ENCODE data around the gene BCL2. TPM values are rescaled to one million over a fixed set of nuclear protein-coding genes. Genes with fewer than 3 reads are reported as not detected.

Gene BCL2
- total RNA-seq, 2 experiments from 2014 or later: 1.4 to 2.5 TPM

DNA sequence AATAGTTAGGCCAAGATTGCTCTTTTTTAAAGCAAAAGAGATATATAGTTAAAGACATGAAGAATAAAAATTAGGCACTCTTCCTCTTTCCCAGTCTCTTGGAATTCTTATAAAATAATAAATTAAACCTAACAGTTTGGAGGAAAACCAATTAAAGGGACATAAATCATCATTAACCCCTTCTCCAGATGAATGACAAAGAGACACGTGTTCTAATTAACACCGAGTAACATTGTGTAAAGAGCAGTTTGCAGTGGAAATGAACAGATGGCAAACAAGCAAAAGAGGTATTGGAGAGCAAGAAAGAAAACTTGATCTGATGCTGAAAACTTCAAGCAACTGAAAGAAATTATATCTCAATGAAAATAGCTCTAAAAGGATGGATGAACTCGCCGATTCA is 48.4 kb downstream of the BCL2 start:
- BruUV-seq (replicated peaks): no TSS peak
- no peaks in the 10 kb centered on the region for H3K9me2 ChIP-seq (ENCODE audit: insufficient read depth, low read length)
- no peaks in the 10 kb centered on the region for H3K36me3 ChIP-seq (ENCODE audit: insufficient read depth, low read length)
- ChIA-PET POLR2A (no interaction called here), CTCF (ENCODE audit: unreplicated experiment) (interaction anchor here (0.8 kb wide), 1 partner anchor 55 kb away, joined by 3 read pairs; no protein-coding TSS in a partner anchor)
- intact Hi-C loops (cut with micrococcal nuclease; ENCODE audit: unreplicated experiment): no loop called here
- H3K79me2 ChIP-seq (ENCODE audit: insufficient read depth, low read depth, low read length): no peaks in the 10 kb centered on the region
- no peaks in the 10 kb centered on the region for H3K9me3 ChIP-seq (ENCODE audit: low read length)
- no peaks in the 10 kb centered on the region for H3K4me1 ChIP-seq (ENCODE audit: insufficient read depth, low read length, poor library complexity, severe bottlenecking)
- TF ChIP-seq, protein P1, sequence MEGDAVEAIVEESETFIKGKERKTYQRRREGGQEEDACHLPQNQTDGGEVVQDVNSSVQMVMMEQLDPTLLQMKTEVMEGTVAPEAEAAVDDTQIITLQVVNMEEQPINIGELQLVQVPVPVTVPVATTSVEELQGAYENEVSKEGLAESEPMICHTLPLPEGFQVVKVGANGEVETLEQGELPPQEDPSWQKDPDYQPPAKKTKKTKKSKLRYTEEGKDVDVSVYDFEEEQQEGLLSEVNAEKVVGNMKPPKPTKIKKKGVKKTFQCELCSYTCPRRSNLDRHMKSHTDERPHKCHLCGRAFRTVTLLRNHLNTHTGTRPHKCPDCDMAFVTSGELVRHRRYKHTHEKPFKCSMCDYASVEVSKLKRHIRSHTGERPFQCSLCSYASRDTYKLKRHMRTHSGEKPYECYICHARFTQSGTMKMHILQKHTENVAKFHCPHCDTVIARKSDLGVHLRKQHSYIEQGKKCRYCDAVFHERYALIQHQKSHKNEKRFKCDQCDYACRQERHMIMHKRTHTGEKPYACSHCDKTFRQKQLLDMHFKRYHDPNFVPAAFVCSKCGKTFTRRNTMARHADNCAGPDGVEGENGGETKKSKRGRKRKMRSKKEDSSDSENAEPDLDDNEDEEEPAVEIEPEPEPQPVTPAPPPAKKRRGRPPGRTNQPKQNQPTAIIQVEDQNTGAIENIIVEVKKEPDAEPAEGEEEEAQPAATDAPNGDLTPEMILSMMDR (conservative IDR thresholded peaks at IDR 0.05; ENCODE audit: low read length): no peak
- TF ChIP-seq EZH2phosphoT487 (IDR thresholded peaks at IDR 0.05; ENCODE audit: borderline replicate concordance, low read depth, low read length): no peak
- no peak overlapping the region for H3K4me3 ChIP-seq (ENCODE audit: low read depth, low read length, poor library complexity, severe bottlenecking)
- H3K4me2 ChIP-seq (ENCODE audit: low read length): no peak overlapping the region
- H2AFZ ChIP-seq (ENCODE audit: low read length): no peak overlapping the region
- no peak for DNase-seq (ENCODE audit: low spot score)
- H4K20me1 ChIP-seq (ENCODE audit: insufficient read depth, low read length): no peaks in the 10 kb centered on the region
- H3K27ac ChIP-seq (ENCODE audit: low read depth, low read length, poor library complexity, severe bottlenecking): no peak overlapping the region

GRCh38 chr18:63267975-63268721 is 51.4 kb downstream of the BCL2 start:
- Histone ChIP-seq H3K4me1 (ENCODE audit: insufficient read depth, low read length, poor library complexity, severe bottlenecking) (no peaks in the 10 kb centered on the region), H3K9me2 (ENCODE audit: insufficient read depth, low read length) (no peaks in the 10 kb centered on the region), H3K4me3 (ENCODE audit: low read depth, low read length, poor library complexity, severe bottlenecking) (no peak overlapping the region), H3K9me3 (ENCODE audit: low read length) (no peaks in the 10 kb centered on the region), H4K20me1 (ENCODE audit: insufficient read depth, low read length) (no peaks in the 10 kb centered on the region), H3K79me2 (ENCODE audit: insufficient read depth, low read depth, low read length) (no peaks in the 10 kb centered on the region), H3K27ac (ENCODE audit: low read depth, low read length, poor library complexity, severe bottlenecking) (no peak overlapping the region), H3K4me2 (ENCODE audit: low read length) (no peak overlapping the region), H3K36me3 (ENCODE audit: insufficient read depth, low read length) (no peaks in the 10 kb centered on the region), H2AFZ (ENCODE audit: low read length) (no peak overlapping the region)
- no TSS peak for BruUV-seq (replicated peaks)
- intact Hi-C loops (cut with micrococcal nuclease; ENCODE audit: unreplicated experiment): no loop called here
- CTCF ChIA-PET (ENCODE audit: unreplicated experiment): no interaction called here
- no peak for DNase-seq (ENCODE audit: low spot score)
- POLR2A ChIA-PET: interaction anchor here (0.5 to 0.6 kb wide), 2 partner anchors 13 to 153 kb away, joined by 4 to 5 read pairs; no protein-coding TSS in a partner anchor
- TF ChIP-seq, protein P1 (conservative IDR thresholded peaks at IDR 0.05; ENCODE audit: low read length): no peak
- no peak for TF ChIP-seq EZH2phosphoT487 (IDR thresholded peaks at IDR 0.05; ENCODE audit: borderline replicate concordance, low read depth, low read length)
